ENCODE results near the gene LYZL2. TPM values are rescaled to one million over a fixed set of nuclear protein-coding genes. Genes with fewer than 3 reads are reported as not detected.
"Not testable (repeated sequence)": the region's sequence is repeated elsewhere in the genome, so short reads cannot be mapped to it uniquely, and the experiment has no call there.

The LYZL2 gene
- total RNA-seq (2022) (not detected in 2 replicates), Bru-seq, nascent RNA (not detected), BruChase-seq, experiment 1, labeled RNA remaining after a 6-hour chase (percentile 8 among the genes with signal in this experiment), BruChase-seq, experiment 2, labeled RNA remaining after a 2-hour chase (not detected)
- long read RNA-seq: 0 reads

GRCh38 chr10:30629653-30630052, at the start of gene LYZL2:
LYZL2 (minus strand) TSS chr10:30629753; CDS start chr10:30626915, 2,838 bp downstream.
- no peak for TF ChIP-seq CTCF (IDR thresholded peaks at IDR 0.05; ENCODE audit: unreplicated experiment)
- intact Hi-C loops (cut with micrococcal nuclease; ENCODE audit: unreplicated experiment): no loop called here
- Mint-ChIP-seq H3K36me3 (ENCODE audit: insufficient read depth, unreplicated experiment) (no peaks in the 10 kb centered on the region), H3K27ac (ENCODE audit: unreplicated experiment) (no peak within 1 kb of the TSS), H3K9me3 (ENCODE audit: low read depth, unreplicated experiment) (no peaks in the 10 kb centered on the region), H3K4me3 (ENCODE audit: low read depth, unreplicated experiment) (no peak within 1 kb of the TSS), H3K27me3 (ENCODE audit: unreplicated experiment) (peaks cover 6% of the 10 kb centered on the region), H3K4me1 (ENCODE audit: low read depth, unreplicated experiment) (no peaks in the 10 kb centered on the region)
- CTCF ChIA-PET: no interaction called here
- BruUV-seq (replicated peaks): no TSS peak
- no peak for DNase-seq

GRCh38 chr10:30677616-30678015, 48.1 kb upstream of the LYZL2 start:
- H3K27ac Mint-ChIP-seq (ENCODE audit: unreplicated experiment); H3K9me3 Mint-ChIP-seq (ENCODE audit: low read depth, unreplicated experiment); H3K4me3 Mint-ChIP-seq (ENCODE audit: low read depth, unreplicated experiment); intact Hi-C loops (cut with micrococcal nuclease; ENCODE audit: unreplicated experiment); H3K27me3 Mint-ChIP-seq (ENCODE audit: unreplicated experiment); H3K36me3 Mint-ChIP-seq (ENCODE audit: insufficient read depth, unreplicated experiment); DNase-seq; BruUV-seq (replicated peaks): not testable (repeated sequence)
- peaks cover 12% of the 10 kb centered on the region for H3K4me1 Mint-ChIP-seq (ENCODE audit: low read depth, unreplicated experiment)
- CTCF ChIA-PET: interaction anchor here (0.7 kb wide), 1 partner anchor 1173 kb away, joined by 4 read pairs; no protein-coding TSS in a partner anchor

- H3K4me1 Mint-ChIP-seq (ENCODE audit: low read depth, unreplicated experiment); H3K9me3 Mint-ChIP-seq (ENCODE audit: low read depth, unreplicated experiment); H3K27ac Mint-ChIP-seq (ENCODE audit: unreplicated experiment); H3K27me3 Mint-ChIP-seq (ENCODE audit: unreplicated experiment); BruUV-seq (replicated peaks); DNase-seq; H3K4me3 Mint-ChIP-seq (ENCODE audit: low read depth, unreplicated experiment); CTCF ChIA-PET; intact Hi-C loops (cut with micrococcal nuclease; ENCODE audit: unreplicated experiment); H3K36me3 Mint-ChIP-seq (ENCODE audit: insufficient read depth, unreplicated experiment): not testable (repeated sequence)
Observed at GRCh38 chr10:30677146-30677545, 47.6 kb upstream of the LYZL2 start.

- no peak overlapping the region for H3K4me3 Mint-ChIP-seq (ENCODE audit: low read depth, unreplicated experiment)
- H3K27me3 Mint-ChIP-seq (ENCODE audit: unreplicated experiment): no peaks in the 10 kb centered on the region
- no TSS peak for BruUV-seq (replicated peaks)
- no peaks in the 10 kb centered on the region for H3K36me3 Mint-ChIP-seq (ENCODE audit: insufficient read depth, unreplicated experiment)
- H3K9me3 Mint-ChIP-seq (ENCODE audit: low read depth, unreplicated experiment): peaks cover 8% of the 10 kb centered on the region
- no peak for TF ChIP-seq CTCF (IDR thresholded peaks at IDR 0.05; ENCODE audit: unreplicated experiment)
- DNase-seq: no peak
- no peak overlapping the region for H3K27ac Mint-ChIP-seq (ENCODE audit: unreplicated experiment)
- no peaks in the 10 kb centered on the region for H3K4me1 Mint-ChIP-seq (ENCODE audit: low read depth, unreplicated experiment)
- intact Hi-C loops (cut with micrococcal nuclease; ENCODE audit: unreplicated experiment): no loop called here
- CTCF ChIA-PET: no interaction called here
Observed at GRCh38 chr10:30675791-30676718, 46.5 kb upstream of the LYZL2 start.

GRCh38 chr10:30674796-30675195, 45.2 kb upstream of the LYZL2 start:
- Mint-ChIP-seq H3K4me1 (ENCODE audit: low read depth, unreplicated experiment) (no peaks in the 10 kb centered on the region), H3K27ac (ENCODE audit: unreplicated experiment) (no peak overlapping the region), H3K36me3 (ENCODE audit: insufficient read depth, unreplicated experiment) (no peaks in the 10 kb centered on the region), H3K27me3 (ENCODE audit: unreplicated experiment) (no peaks in the 10 kb centered on the region), H3K4me3 (ENCODE audit: low read depth, unreplicated experiment) (no peak overlapping the region), H3K9me3 (ENCODE audit: low read depth, unreplicated experiment) (peaks cover 6% of the 10 kb centered on the region)
- TF ChIP-seq CTCF (IDR thresholded peaks at IDR 0.05; ENCODE audit: unreplicated experiment): no peak
- intact Hi-C loops (cut with micrococcal nuclease; ENCODE audit: unreplicated experiment): no loop called here
- no peak for DNase-seq
- BruUV-seq (replicated peaks): no TSS peak
- CTCF ChIA-PET: no interaction called here

GRCh38 chr10:30673262-30673661, 43.7 kb upstream of the LYZL2 start:
- H3K9me3 Mint-ChIP-seq (ENCODE audit: low read depth, unreplicated experiment); DNase-seq; H3K4me3 Mint-ChIP-seq (ENCODE audit: low read depth, unreplicated experiment); H3K36me3 Mint-ChIP-seq (ENCODE audit: insufficient read depth, unreplicated experiment); H3K27ac Mint-ChIP-seq (ENCODE audit: unreplicated experiment); CTCF ChIA-PET; H3K4me1 Mint-ChIP-seq (ENCODE audit: low read depth, unreplicated experiment); intact Hi-C loops (cut with micrococcal nuclease; ENCODE audit: unreplicated experiment); BruUV-seq (replicated peaks); H3K27me3 Mint-ChIP-seq (ENCODE audit: unreplicated experiment): not testable (repeated sequence)

GRCh38 chr10:30672338-30672737, 42.8 kb upstream of the LYZL2 start:
- H3K36me3 Mint-ChIP-seq (ENCODE audit: insufficient read depth, unreplicated experiment); BruUV-seq (replicated peaks); H3K27ac Mint-ChIP-seq (ENCODE audit: unreplicated experiment); H3K27me3 Mint-ChIP-seq (ENCODE audit: unreplicated experiment); H3K9me3 Mint-ChIP-seq (ENCODE audit: low read depth, unreplicated experiment); intact Hi-C loops (cut with micrococcal nuclease; ENCODE audit: unreplicated experiment); H3K4me1 Mint-ChIP-seq (ENCODE audit: low read depth, unreplicated experiment); DNase-seq; H3K4me3 Mint-ChIP-seq (ENCODE audit: low read depth, unreplicated experiment): not testable (repeated sequence)
- CTCF ChIA-PET: interaction anchor here (0.7 kb wide), 1 partner anchor 1160 kb away, joined by 6 read pairs; no protein-coding TSS in a partner anchor

Data from Calu3 (cell line).